GM12874 (cell line): ENCODE results near the gene ADGRF1.

Experiments
- CTCF ChIP-seq: IDR thresholded peaks from 2 replicates; pipeline ENCODE4 v1.5.1; 2011; ENCODE audit warnings: low read depth, mild to moderate bottlenecking, control low read depth, low read length, moderate library complexity; ENCODE audit not compliant: insufficient read depth

The ADGRF1 gene

GRCh38 chr6:47043286-47043685 lies 1.2 kb upstream of the ADGRF1 start:
- TF ChIP-seq CTCF: no peak

GRCh38 chr6:47041741-47042140 lies 391 bp downstream of the ADGRF1 start:
- TF ChIP-seq CTCF: no peak

GRCh38 chr6:47034926-47035325 lies 7.2 kb downstream of the ADGRF1 start:
- TF ChIP-seq CTCF: no peak

- no peak for TF ChIP-seq CTCF
Observed at GRCh38 chr6:47034421-47034820, 7.7 kb downstream of the ADGRF1 start.

GRCh38 chr6:47032974-47033765 lies 9.0 kb downstream of the ADGRF1 start:
- TF ChIP-seq CTCF: no peak

GRCh38 chr6:47031656-47032055 lies 10.5 kb downstream of the ADGRF1 start:
- no peak for TF ChIP-seq CTCF

- TF ChIP-seq CTCF: no peak
Observed at GRCh38 chr6:47029865-47030561, 12.1 kb downstream of the ADGRF1 start.
